CD14-positive monocyte (primary cell): ENCODE measurements around the gene GIMAP1. TPM values are rescaled to one million over a fixed set of nuclear protein-coding genes. Genes with fewer than 3 reads are reported as not detected.

Source experiments
- DNase-seq, 3 donors: peaks; one replicate each; pipeline ENCODE4 v3.0.0-alpha.2; 2011 to 2022
- H2AFZ ChIP-seq: 2 replicates; pipeline ENCODE4 v1.6.0; 2012; ENCODE audit warnings: mild to moderate bottlenecking, low read depth, low read length, inconsistent platforms; ENCODE audit not compliant: insufficient read depth, poor library complexity, severe bottlenecking
- H3K27ac ChIP-seq, 2 donors: 1 replicate in 1 of 2; 2 replicates in 1 of 2; pipeline ENCODE4 v1.5.1; 2012 to 2013; ENCODE audit warnings: low read length in 2 of 2, control low read depth in 1 of 2, inconsistent platforms in 1 of 2, low read depth in 1 of 2, mild to moderate bottlenecking in 1 of 2
- H3K27me3 ChIP-seq, 2 donors: one replicate each; pipeline versions ENCODE4 v1.6.0 to v1.6.1; 2011 to 2013; ENCODE audit warnings: low read length in 2 of 2; ENCODE audit not compliant: control insufficient read depth in 2 of 2, insufficient read depth in 2 of 2
- H3K36me3 ChIP-seq, 2 donors: replicated peaks in 1 of 2; 1 replicate in 1 of 2; 2 replicates in 1 of 2; pipeline versions ENCODE4 v1.5.1 to v1.6.1; 2012 to 2013; ENCODE audit warnings: low read length in 2 of 2, control low read depth in 1 of 2, inconsistent platforms in 1 of 2, mild to moderate bottlenecking in 1 of 2; ENCODE audit not compliant: insufficient read depth in 2 of 2, control insufficient read depth in 1 of 2
- H3K4me1 ChIP-seq, 2 donors: 1 replicate in 1 of 2; 2 replicates in 1 of 2; pipeline versions ENCODE4 v1.5.1 to v1.6.1; 2012 to 2013; ENCODE audit warnings: low read length in 2 of 2, control low read depth in 1 of 2, inconsistent platforms in 1 of 2, mild to moderate bottlenecking in 1 of 2, moderate library complexity in 1 of 2; ENCODE audit not compliant: insufficient read depth in 2 of 2, control insufficient read depth in 1 of 2
- H3K4me2 ChIP-seq: replicated peaks from 2 replicates; pipeline ENCODE3; 2012; ENCODE audit warnings: low read length, moderate library complexity, mild to moderate bottlenecking; ENCODE audit not compliant: poor library complexity, severe bottlenecking; ENCODE audit errors: extremely low read depth
- H3K4me3 ChIP-seq, 3 experiments: fragments of 200-600 bp in 1 of 3; sonication (generic) in 1 of 3; replicated peaks in 1 of 3; 1 replicate in 2 of 3; 2 replicates in 1 of 3; pipeline ENCODE4 v1.5.1; 2011 to 2013; ENCODE audit warnings: low read length in 3 of 3, mild to moderate bottlenecking in 3 of 3, control low read depth in 2 of 3, low read depth in 2 of 3, inconsistent platforms in 1 of 3, moderate library complexity in 1 of 3
- H3K79me2 ChIP-seq: 2 replicates; pipeline ENCODE4 v1.6.0; 2012; ENCODE audit warnings: mild to moderate bottlenecking, control low read depth, inconsistent platforms, low read length, moderate library complexity; ENCODE audit not compliant: insufficient read depth
- H3K9ac ChIP-seq: 2 replicates; pipeline ENCODE4 v1.6.0; 2017; ENCODE audit warnings: low read length, mild to moderate bottlenecking; ENCODE audit not compliant: insufficient read depth, poor library complexity, severe bottlenecking
- H3K9me3 ChIP-seq, 2 donors: replicated peaks in 1 of 2; 1 replicate in 1 of 2; 2 replicates in 1 of 2; pipeline versions ENCODE4 v1.5.1 to v1.6.1; 2012 to 2013; ENCODE audit warnings: low read length in 2 of 2, control low read depth in 1 of 2; ENCODE audit not compliant: control insufficient read depth in 1 of 2, insufficient read depth in 1 of 2
- H4K20me1 ChIP-seq: 2 replicates; pipeline ENCODE4 v1.6.0; 2012; ENCODE audit warnings: mild to moderate bottlenecking, low read length, control low read depth, moderate library complexity; ENCODE audit not compliant: insufficient read depth
- H3K27ac Mint-ChIP-seq, 7 donors: one replicate each; pipeline ENCODE4 v1.8.0; 2020; ENCODE audit warnings: mild to moderate bottlenecking in 7 of 7, mixed read lengths in 7 of 7, moderate library complexity in 6 of 7, inconsistent platforms in 2 of 7
- H3K27me3 Mint-ChIP-seq, 3 donors: one replicate each; pipeline ENCODE4 v1.8.0; 2021 to 2022; ENCODE audit warnings: low read depth in 3 of 3, mild to moderate bottlenecking in 3 of 3, mixed read lengths in 3 of 3, moderate library complexity in 3 of 3, inconsistent platforms in 1 of 3
- H3K36me3 Mint-ChIP-seq, 2 donors: one replicate each; pipeline ENCODE4 v1.8.0; 2020; ENCODE audit warnings: mixed read lengths in 2 of 2, inconsistent platforms in 1 of 2, mild to moderate bottlenecking in 1 of 2
- H3K4me1 Mint-ChIP-seq: one replicate; pipeline ENCODE4 v1.8.0; 2020; ENCODE audit warnings: mild to moderate bottlenecking, mixed read lengths
- H3K4me3 Mint-ChIP-seq, 2 donors: one replicate each; pipeline ENCODE4 v1.8.0; 2020; ENCODE audit warnings: mild to moderate bottlenecking in 2 of 2, mixed read lengths in 2 of 2, moderate library complexity in 1 of 2
- H3K9me3 Mint-ChIP-seq, 7 donors: one replicate each; pipeline ENCODE4 v1.8.0; 2020 to 2022; ENCODE audit warnings: mixed read lengths in 7 of 7, mild to moderate bottlenecking in 6 of 7, moderate library complexity in 6 of 7, inconsistent platforms in 2 of 7
- WGBS: methylation state at CpG from one replicate; pipeline ENCODE4 v1.1.5; 2013; ENCODE audit warnings: missing lambda C conversion rate; ENCODE audit not compliant: insufficient coverage; 5-methylcytosine and 5-hydroxymethylcytosine counted together
- intact Hi-C, 2 donors: fragments of 100-400 bp; cut with micrococcal nuclease; formaldehyde crosslinking; loops; one replicate each; pipeline versions ENCODE4 v1.15.0 to v1.15.1; 2023
- polyA plus RNA-seq, 3 donors: library from polyadenylated mRNA; depleted of rRNA in 1 of 3; unstranded in 2 of 3; stranded (reverse) in 1 of 3; fragments of 300-500 nt in 2 of 3; fragments of >200 nt in 1 of 3; fragmentation: Illumina TruSeq in 2 of 3; gene quantifications; 1 replicate in 2 of 3; 2 replicates in 1 of 3; pipeline ENCODE4 v1.2.3, GENCODE V29; 2012 to 2021
- TF ChIP-seq, protein P1 (sequence below): fragments of 200-600 bp; IDR thresholded peaks from one replicate; pipeline ENCODE4 v1.8.0; 2022; ENCODE audit warnings: antibody characterized with exemption, mild to moderate bottlenecking

GIMAP1 gene
- polyA plus RNA-seq, 3 donors = 10.9 to 19.6 (median 11.4) TPM

DNA sequence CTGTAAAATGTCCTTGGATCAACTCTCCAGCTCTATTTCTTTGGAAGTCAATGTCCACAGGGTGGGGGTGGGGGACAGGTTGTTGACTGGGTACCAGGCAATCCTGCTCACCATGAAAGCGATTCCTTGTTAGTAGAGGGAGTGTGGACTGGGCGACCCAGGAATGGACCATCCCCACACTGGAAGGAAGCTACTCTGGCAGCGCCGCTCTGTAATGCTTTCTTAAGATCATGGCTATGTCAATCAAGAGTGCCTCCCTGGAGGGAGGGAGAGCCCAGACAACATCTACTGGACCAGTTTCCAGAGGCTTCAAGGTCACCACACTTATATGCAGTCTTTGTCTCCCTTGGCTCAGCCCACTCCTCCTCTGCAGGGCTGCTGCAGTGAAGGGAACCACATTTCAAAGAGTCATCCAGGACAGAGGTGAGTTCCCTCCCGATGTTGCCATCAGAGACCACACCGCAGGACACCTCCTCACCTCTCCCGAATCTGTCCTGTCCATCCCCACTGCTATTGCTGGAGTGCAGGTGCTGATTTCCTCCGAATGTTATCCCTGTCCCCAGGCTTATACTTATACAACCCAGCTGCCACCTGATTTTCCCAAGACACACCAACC, 27.7 kb downstream of the GIMAP1 start:
- Histone ChIP-seq H3K27me3 (no peaks in the 10 kb centered on the region), H4K20me1 (peaks cover 57% of the 10 kb centered on the region), H3K9me3 (no peaks in the 10 kb centered on the region), H3K79me2 (peaks cover 12% of the 10 kb centered on the region), H3K4me1 (peaks cover 15 to 17% of the 10 kb centered on the region in 2 donors), H3K9ac (no peak overlapping the region), H3K4me3 (no peak overlapping the region), H3K4me2 (no peak overlapping the region), H2AFZ (no peak overlapping the region), H3K36me3 (peaks cover 43 to 50% of the 10 kb centered on the region in 2 donors), H3K27ac (no peak overlapping the region)
- H3K4me3 Mint-ChIP-seq = no peak overlapping the region
- H3K4me1 Mint-ChIP-seq = peaks cover 50% of the 10 kb centered on the region
- DNase-seq = no peak
- peaks cover 1 to 8% (median 3%) of the 10 kb centered on the region in 7 donors for H3K9me3 Mint-ChIP-seq
- peak overlapping the region in 1 of 7 donors; percentile 37 for H3K27ac Mint-ChIP-seq
- H3K36me3 Mint-ChIP-seq = peaks cover 56 to 58% of the 10 kb centered on the region in 2 donors
- intact Hi-C loops = no loop called here
- H3K27me3 Mint-ChIP-seq = peaks cover 0 to 3% (median under 1%) of the 10 kb centered on the region in 3 donors
- 98% methylated on average over 6 of the region's 8 CpGs for WGBS
- TF ChIP-seq, protein P1, sequence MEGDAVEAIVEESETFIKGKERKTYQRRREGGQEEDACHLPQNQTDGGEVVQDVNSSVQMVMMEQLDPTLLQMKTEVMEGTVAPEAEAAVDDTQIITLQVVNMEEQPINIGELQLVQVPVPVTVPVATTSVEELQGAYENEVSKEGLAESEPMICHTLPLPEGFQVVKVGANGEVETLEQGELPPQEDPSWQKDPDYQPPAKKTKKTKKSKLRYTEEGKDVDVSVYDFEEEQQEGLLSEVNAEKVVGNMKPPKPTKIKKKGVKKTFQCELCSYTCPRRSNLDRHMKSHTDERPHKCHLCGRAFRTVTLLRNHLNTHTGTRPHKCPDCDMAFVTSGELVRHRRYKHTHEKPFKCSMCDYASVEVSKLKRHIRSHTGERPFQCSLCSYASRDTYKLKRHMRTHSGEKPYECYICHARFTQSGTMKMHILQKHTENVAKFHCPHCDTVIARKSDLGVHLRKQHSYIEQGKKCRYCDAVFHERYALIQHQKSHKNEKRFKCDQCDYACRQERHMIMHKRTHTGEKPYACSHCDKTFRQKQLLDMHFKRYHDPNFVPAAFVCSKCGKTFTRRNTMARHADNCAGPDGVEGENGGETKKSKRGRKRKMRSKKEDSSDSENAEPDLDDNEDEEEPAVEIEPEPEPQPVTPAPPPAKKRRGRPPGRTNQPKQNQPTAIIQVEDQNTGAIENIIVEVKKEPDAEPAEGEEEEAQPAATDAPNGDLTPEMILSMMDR = no peak

DNA sequence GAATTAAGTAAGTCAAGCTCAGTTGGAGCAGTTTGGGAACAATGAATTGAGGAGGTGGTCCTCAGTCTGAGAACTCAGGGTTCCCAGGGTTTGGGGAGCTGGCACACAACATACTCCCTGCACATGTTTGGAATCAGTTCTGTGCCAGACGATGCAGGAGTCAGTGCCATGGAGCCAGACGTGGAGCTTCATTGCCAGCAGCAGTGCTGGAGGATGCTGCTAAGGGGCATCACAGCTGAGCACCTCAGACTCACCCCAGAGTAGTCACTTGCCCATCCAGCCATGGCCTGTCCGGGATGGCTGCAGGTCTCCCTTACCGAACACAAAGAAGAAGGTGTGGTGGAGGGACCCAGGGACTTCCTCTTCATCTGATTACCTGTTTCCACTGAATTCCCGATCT, 28.7 kb downstream of the GIMAP1 start:
- Histone ChIP-seq H2AFZ (no peak overlapping the region), H3K9ac (no peak overlapping the region), H3K36me3 (peaks cover 43 to 50% of the 10 kb centered on the region in 2 donors), H3K9me3 (no peaks in the 10 kb centered on the region), H3K4me2 (no peak overlapping the region), H3K4me3 (no peak overlapping the region), H3K79me2 (peaks cover 3% of the 10 kb centered on the region), H3K4me1 (peaks cover 7% of the 10 kb centered on the region in 2 donors), H4K20me1 (peaks cover 54% of the 10 kb centered on the region), H3K27me3 (no peaks in the 10 kb centered on the region), H3K27ac (no peak overlapping the region)
- Mint-ChIP-seq H3K4me3 (no peak overlapping the region), H3K9me3 (peaks cover 0 to 4% (median 2%) of the 10 kb centered on the region in 7 donors), H3K36me3 (peaks cover 56 to 57% of the 10 kb centered on the region in 2 donors), H3K27ac (peak overlapping the region in 2 of 7 donors; percentile 26 to 43), H3K27me3 (peaks cover 0 to 3% (median 1%) of the 10 kb centered on the region in 3 donors), H3K4me1 (peaks cover 42% of the 10 kb centered on the region)
- TF ChIP-seq, protein P1 = no peak
- intact Hi-C loops = no loop called here
- 88% methylated on average over 3 of the region's 5 CpGs for WGBS
- no peak for DNase-seq
